K562 (cell line): ENCODE data around the gene VRK3. TPM values are rescaled to one million over a fixed set of nuclear protein-coding genes. Genes with fewer than 3 reads are reported as not detected.

ENCODE experiments used
- ARNT ChIP-seq, 2 experiments: fragments of 450-650 bp; IDR thresholded peaks; 2 replicates each; pipeline ENCODE4 v1.6.1; 2016; ENCODE audit warnings: mild to moderate bottlenecking in 1 of 2
- KAT2B ChIP-seq: IDR thresholded peaks from one replicate; pipeline ENCODE4 v1.6.1; 2012; ENCODE audit warnings: low read depth, mild to moderate bottlenecking, control low read depth, inconsistent platforms, low read length, moderate library complexity
- MAZ ChIP-seq, 2 experiments: fragments of 450-650 bp in 1 of 2; sonication (generic) in 1 of 2; formaldehyde crosslinking; IDR thresholded peaks in 1 of 2; conservative IDR thresholded peaks in 1 of 2; 2 replicates each; pipeline versions ENCODE4 v1.4.0 to v1.5.0; 2020; ENCODE audit warnings: mild to moderate bottlenecking in 1 of 2, missing genetic modification reagents in 1 of 2
- PRPF4 ChIP-seq: fragments of 200-400 bp; formaldehyde crosslinking; IDR thresholded peaks from one replicate; pipeline ENCODE4 v1.6.1; 2017; ENCODE audit warnings: low read length, low read depth, mild to moderate bottlenecking; ENCODE audit not compliant: insufficient read depth, poor library complexity, severe bottlenecking
- TEAD1 ChIP-seq, 2 experiments: fragments of 450-650 bp in 1 of 2; sonication (generic) in 1 of 2; formaldehyde crosslinking; IDR thresholded peaks; 2 replicates each; pipeline versions ENCODE4 v1.4.0 to v1.8.0; 2020 to 2022; ENCODE audit warnings: mild to moderate bottlenecking in 2 of 2, missing genetic modification reagents in 1 of 2
- YY1 ChIP-seq, 3 experiments: IDR thresholded peaks; 2 replicates each; pipeline ENCODE4 v1.6.1; 2011; ENCODE audit warnings: low read length in 2 of 3, mild to moderate bottlenecking in 2 of 3, moderate library complexity in 2 of 3, borderline replicate concordance in 1 of 3, control low read depth in 1 of 3, low read depth in 1 of 3; ENCODE audit not compliant: insufficient read depth in 3 of 3, insufficient replicate concordance in 2 of 3, control insufficient read depth in 1 of 3, insufficient read length in 1 of 3; ENCODE audit errors: extremely low read depth in 1 of 3
- ZNF324 ChIP-seq: fragments of 250-450 bp; sonication (Bioruptor Pico); IDR thresholded peaks from 2 replicates; pipeline ENCODE4 v1.4.0; 2020; ENCODE audit warnings: mild to moderate bottlenecking
- ZNF75A ChIP-seq: fragments of 450-650 bp; formaldehyde crosslinking; IDR thresholded peaks from 2 replicates; pipeline ENCODE4 v1.4.0; 2020; ENCODE audit warnings: mild to moderate bottlenecking
- polyA plus RNA-seq, 8 experiments: library from polyadenylated mRNA; depleted of rRNA in 4 of 8; stranded (reverse) in 5 of 8; unstranded in 3 of 8; fragments of >200 nt; fragmentation: Nextera tagmentation in 2 of 8; fragmentation: Illumina TruSeq in 1 of 8; extraction: Ambion mirVana in 2 of 8; extraction: Trizol in 1 of 8; gene quantifications; 2 replicates each; pipeline versions ENCODE4 v1.2.1 to v1.2.3, GENCODE V29; 2011 to 2014; ENCODE audit warnings: inconsistent platforms in 1 of 8, missing spikeins in 1 of 8
- total RNA-seq, 7 experiments: library from RNA; depleted of rRNA in 6 of 7; stranded (reverse); fragments of >200 nt in 6 of 7; fragmentation: Illumina TruSeq in 2 of 7; extraction: Trizol in 2 of 7; gene quantifications; 2 replicates each; pipeline versions ENCODE4 v1.2.1 to v1.2.3, GENCODE V29; 2011 to 2021; ENCODE audit warnings: low replicate concordance in 1 of 7
- TF ChIP-seq, protein P1 (sequence below): fragments of 450-650 bp; formaldehyde crosslinking; IDR thresholded peaks from 2 replicates; pipeline ENCODE4 v1.4.0; 2020; ENCODE audit warnings: mild to moderate bottlenecking, moderate library complexity
- TF ChIP-seq, protein P2 (sequence below): sonication (generic); formaldehyde crosslinking; IDR thresholded peaks from 2 replicates; pipeline ENCODE4 v1.8.1; 2023; ENCODE audit warnings: mild to moderate bottlenecking, missing genetic modification reagents
- TF ChIP-seq, protein P3 (sequence below), 2 experiments: fragments of 450-650 bp in 1 of 2; sonication (generic) in 1 of 2; formaldehyde crosslinking in 1 of 2; IDR thresholded peaks; 2 replicates each; pipeline versions ENCODE4 v1.7.1 to v1.9.0; 2016 to 2022; ENCODE audit warnings: inconsistent platforms in 1 of 2, mild to moderate bottlenecking in 1 of 2, missing genetic modification reagents in 1 of 2

The VRK3 gene
- total and polyA plus RNA-seq, 9 of the 15 experiments (the other 6 are each of a cell fraction or from before 2014, with no cell fraction given): 25.6 to 94.3 (median 42.9) TPM

GRCh38 chr19:49929611-49930482 lies 95.3 kb downstream of the VRK3 start (continued):
- TF ChIP-seq YY1 (IDR thresholded peaks at IDR 0.05; ENCODE audit: borderline replicate concordance in 1 of 3, control insufficient read depth in 1 of 3, extremely low read depth in 1 of 3, insufficient read depth in 3 of 3, insufficient read length in 1 of 3, insufficient replicate concordance in 2 of 3, low read depth in 1 of 3, low read length in 2 of 3) (peak in 1 of 3 experiments; percentile 24), KAT2B (no peak), PRPF4 (peak; percentile 38), MAZ (CRISPR knock-in tag; conservative IDR thresholded peaks at IDR 0.05 in 1 of 2, IDR thresholded peaks at IDR 0.05 in 1 of 2) (peak in 1 of 2 experiments; percentile 45; a peak in 2 of 4 replicates), ZNF324 (CRISPR knock-in tag) (peak; percentile 55; the same call in 1 of the 2 replicates), ZNF75A (CRISPR knock-in tag) (no peak), ARNT (IDR thresholded peaks at IDR 0.05) (peak in 1 of 2 experiments; percentile 63; a peak in 1 of 4 replicates), TEAD1 (CRISPR knock-in tag; IDR thresholded peaks at IDR 0.05) (peak in 1 of 2 experiments; percentile 67; a peak in 2 of 4 replicates)
- TF ChIP-seq, protein P1, sequence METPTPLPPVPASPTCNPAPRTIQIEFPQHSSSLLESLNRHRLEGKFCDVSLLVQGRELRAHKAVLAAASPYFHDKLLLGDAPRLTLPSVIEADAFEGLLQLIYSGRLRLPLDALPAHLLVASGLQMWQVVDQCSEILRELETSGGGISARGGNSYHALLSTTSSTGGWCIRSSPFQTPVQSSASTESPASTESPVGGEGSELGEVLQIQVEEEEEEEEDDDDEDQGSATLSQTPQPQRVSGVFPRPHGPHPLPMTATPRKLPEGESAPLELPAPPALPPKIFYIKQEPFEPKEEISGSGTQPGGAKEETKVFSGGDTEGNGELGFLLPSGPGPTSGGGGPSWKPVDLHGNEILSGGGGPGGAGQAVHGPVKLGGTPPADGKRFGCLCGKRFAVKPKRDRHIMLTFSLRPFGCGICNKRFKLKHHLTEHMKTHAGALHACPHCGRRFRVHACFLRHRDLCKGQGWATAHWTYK: peak; percentile 80; the same call in 1 of the 2 replicates
- TF ChIP-seq, protein P2, sequence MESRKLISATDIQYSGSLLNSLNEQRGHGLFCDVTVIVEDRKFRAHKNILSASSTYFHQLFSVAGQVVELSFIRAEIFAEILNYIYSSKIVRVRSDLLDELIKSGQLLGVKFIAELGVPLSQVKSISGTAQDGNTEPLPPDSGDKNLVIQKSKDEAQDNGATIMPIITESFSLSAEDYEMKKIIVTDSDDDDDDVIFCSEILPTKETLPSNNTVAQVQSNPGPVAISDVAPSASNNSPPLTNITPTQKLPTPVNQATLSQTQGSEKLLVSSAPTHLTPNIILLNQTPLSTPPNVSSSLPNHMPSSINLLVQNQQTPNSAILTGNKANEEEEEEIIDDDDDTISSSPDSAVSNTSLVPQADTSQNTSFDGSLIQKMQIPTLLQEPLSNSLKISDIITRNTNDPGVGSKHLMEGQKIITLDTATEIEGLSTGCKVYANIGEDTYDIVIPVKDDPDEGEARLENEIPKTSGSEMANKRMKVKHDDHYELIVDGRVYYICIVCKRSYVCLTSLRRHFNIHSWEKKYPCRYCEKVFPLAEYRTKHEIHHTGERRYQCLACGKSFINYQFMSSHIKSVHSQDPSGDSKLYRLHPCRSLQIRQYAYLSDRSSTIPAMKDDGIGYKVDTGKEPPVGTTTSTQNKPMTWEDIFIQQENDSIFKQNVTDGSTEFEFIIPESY (CRISPR knock-in tag): no peak
- TF ChIP-seq, protein P3, sequence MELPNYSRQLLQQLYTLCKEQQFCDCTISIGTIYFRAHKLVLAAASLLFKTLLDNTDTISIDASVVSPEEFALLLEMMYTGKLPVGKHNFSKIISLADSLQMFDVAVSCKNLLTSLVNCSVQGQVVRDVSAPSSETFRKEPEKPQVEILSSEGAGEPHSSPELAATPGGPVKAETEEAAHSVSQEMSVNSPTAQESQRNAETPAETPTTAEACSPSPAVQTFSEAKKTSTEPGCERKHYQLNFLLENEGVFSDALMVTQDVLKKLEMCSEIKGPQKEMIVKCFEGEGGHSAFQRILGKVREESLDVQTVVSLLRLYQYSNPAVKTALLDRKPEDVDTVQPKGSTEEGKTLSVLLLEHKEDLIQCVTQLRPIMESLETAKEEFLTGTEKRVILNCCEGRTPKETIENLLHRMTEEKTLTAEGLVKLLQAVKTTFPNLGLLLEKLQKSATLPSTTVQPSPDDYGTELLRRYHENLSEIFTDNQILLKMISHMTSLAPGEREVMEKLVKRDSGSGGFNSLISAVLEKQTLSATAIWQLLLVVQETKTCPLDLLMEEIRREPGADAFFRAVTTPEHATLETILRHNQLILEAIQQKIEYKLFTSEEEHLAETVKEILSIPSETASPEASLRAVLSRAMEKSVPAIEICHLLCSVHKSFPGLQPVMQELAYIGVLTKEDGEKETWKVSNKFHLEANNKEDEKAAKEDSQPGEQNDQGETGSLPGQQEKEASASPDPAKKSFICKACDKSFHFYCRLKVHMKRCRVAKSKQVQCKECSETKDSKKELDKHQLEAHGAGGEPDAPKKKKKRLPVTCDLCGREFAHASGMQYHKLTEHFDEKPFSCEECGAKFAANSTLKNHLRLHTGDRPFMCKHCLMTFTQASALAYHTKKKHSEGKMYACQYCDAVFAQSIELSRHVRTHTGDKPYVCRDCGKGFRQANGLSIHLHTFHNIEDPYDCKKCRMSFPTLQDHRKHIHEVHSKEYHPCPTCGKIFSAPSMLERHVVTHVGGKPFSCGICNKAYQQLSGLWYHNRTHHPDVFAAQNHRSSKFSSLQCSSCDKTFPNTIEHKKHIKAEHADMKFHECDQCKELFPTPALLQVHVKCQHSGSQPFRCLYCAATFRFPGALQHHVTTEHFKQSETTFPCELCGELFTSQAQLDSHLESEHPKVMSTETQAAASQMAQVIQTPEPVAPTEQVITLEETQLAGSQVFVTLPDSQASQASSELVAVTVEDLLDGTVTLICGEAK (IDR thresholded peaks at IDR 0.05): peak; percentile 9; the same call in 1 of the 2 replicates
- TF ChIP-seq, protein P3 (CRISPR knock-in tag; IDR thresholded peaks at IDR 0.05): 0 out of 2 replicates have a peak, but pooled peaks have one; percentile 18
